HepG2 (cell line): ENCODE measurements around the gene PRKN.

Experiments
- EP300 ChIP-seq, 3 experiments: sonication (generic) in 1 of 3; formaldehyde crosslinking in 1 of 3; IDR thresholded peaks; 2 replicates each; pipeline versions ENCODE4 v1.5.1 to v1.6.1; 2011 to 2020; ENCODE audit warnings: low read depth in 2 of 3, low read length in 2 of 3, borderline replicate concordance in 1 of 3, improper control_type of control experiment in 1 of 3, mild to moderate bottlenecking in 1 of 3, missing genetic modification reagents in 1 of 3, moderate library complexity in 1 of 3
- HNRNPK ChIP-seq: fragments of 200-400 bp; formaldehyde crosslinking; IDR thresholded peaks from 2 replicates; pipeline ENCODE4 v1.6.1; 2018; ENCODE audit warnings: low read length, low read depth, moderate library complexity, mild to moderate bottlenecking; ENCODE audit not compliant: poor library complexity, severe bottlenecking
- HOXA3 ChIP-seq: sonication (generic); formaldehyde crosslinking; IDR thresholded peaks from 2 replicates; pipeline ENCODE4 v1.5.0; 2020; ENCODE audit warnings: missing genetic modification reagents
- SMAD3 ChIP-seq: sonication (generic); formaldehyde crosslinking; IDR thresholded peaks from 2 replicates; pipeline ENCODE4 v1.4.0; 2020; ENCODE audit warnings: missing genetic modification reagents
- SP2 ChIP-seq: sonication (generic); formaldehyde crosslinking; IDR thresholded peaks from 2 replicates; pipeline ENCODE4 v1.5.1; 2020; ENCODE audit warnings: mild to moderate bottlenecking, missing genetic modification reagents
- ZBTB10 ChIP-seq: sonication (generic); formaldehyde crosslinking; IDR thresholded peaks from 2 replicates; pipeline ENCODE4 v1.4.0; 2020; ENCODE audit warnings: missing genetic modification reagents, borderline replicate concordance
- ZKSCAN8 ChIP-seq: IDR thresholded peaks from 2 replicates; pipeline ENCODE4 v1.6.1; 2016; ENCODE audit warnings: borderline replicate concordance, missing genetic modification reagents, missing compliant biosample characterization
- ZNF136 ChIP-seq: sonication (generic); formaldehyde crosslinking; IDR thresholded peaks from 2 replicates; pipeline ENCODE4 v1.8.1; 2022; ENCODE audit warnings: low read depth, mild to moderate bottlenecking, moderate library complexity, missing genetic modification reagents

DNA sequence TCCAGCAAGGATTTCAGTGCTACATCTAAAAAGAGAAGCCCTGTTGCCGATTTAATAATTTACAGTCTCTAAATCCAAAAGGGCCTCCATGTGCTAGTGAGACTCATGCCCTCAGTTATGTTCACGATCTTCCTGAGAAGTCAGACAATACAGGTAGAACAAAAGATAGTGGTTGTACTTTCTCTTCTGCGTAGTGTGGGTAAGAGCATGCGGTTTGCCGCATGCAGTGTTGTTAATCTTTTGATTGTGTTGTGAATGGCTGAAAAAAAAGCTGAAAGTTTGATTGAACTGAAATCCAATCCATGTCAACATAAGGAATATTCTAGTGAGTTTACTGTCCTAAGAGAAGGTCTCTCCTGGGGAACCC, 1379.0 kb downstream of the PRKN start:
- TF ChIP-seq HOXA3 (CRISPR knock-in tag) (no peak), ZNF136 (CRISPR knock-in tag) (no peak), HNRNPK (no peak), ZKSCAN8 (CRISPR knock-in tag) (no peak), SMAD3 (CRISPR knock-in tag) (no peak), ZBTB10 (CRISPR knock-in tag) (no peak), EP300 (IDR thresholded peaks at IDR 0.05; ENCODE audit: low read depth in 2 of 2, low read length in 2 of 2) (no peak), EP300 (CRISPR knock-in tag; IDR thresholded peaks at IDR 0.05; ENCODE audit: borderline replicate concordance) (no peak), SP2 (no peak)
